K562 (cell line): ENCODE measurements around the gene TGM5. TPM values are rescaled to one million over a fixed set of nuclear protein-coding genes. Genes with fewer than 3 reads are reported as not detected.

Experiments
- CTCF ChIP-seq, 3 experiments: IDR thresholded peaks in 2 of 3; conservative IDR thresholded peaks in 1 of 3; 2 replicates each; pipeline ENCODE4 v1.5.1; 2011 to 2012; ENCODE audit warnings: low read length in 3 of 3, mild to moderate bottlenecking in 3 of 3, control low read depth in 2 of 3, improper control_type of control experiment in 1 of 3, inconsistent platforms in 1 of 3, low read depth in 1 of 3, mixed read lengths in 1 of 3, moderate library complexity in 1 of 3; ENCODE audit not compliant: insufficient read depth in 2 of 3
- MEF2A ChIP-seq: IDR thresholded peaks from 2 replicates; pipeline ENCODE4 v1.6.1; 2011; ENCODE audit warnings: low read depth, mild to moderate bottlenecking, low read length, moderate library complexity; ENCODE audit not compliant: control insufficient read depth
- SMC3 ChIP-seq: conservative IDR thresholded peaks from 2 replicates; pipeline ENCODE4 v1.6.1; 2011; ENCODE audit warnings: low read depth, low read length, improper control_type of control experiment; ENCODE audit not compliant: insufficient read depth
- SREBF1 ChIP-seq: fragments of 150-350 bp; IDR thresholded peaks from 2 replicates; pipeline ENCODE4 v1.6.1; 2014; ENCODE audit warnings: antibody characterized with exemption, low read depth, low read length, borderline replicate concordance
- SRSF3 ChIP-seq: fragments of 200-400 bp; formaldehyde crosslinking; IDR thresholded peaks from 2 replicates; pipeline ENCODE4 v1.6.1; 2016; ENCODE audit warnings: mild to moderate bottlenecking, low read length, moderate library complexity; ENCODE audit not compliant: insufficient read depth
- TAF7 ChIP-seq: fragments of 450-650 bp; IDR thresholded peaks from 2 replicates; pipeline ENCODE4 v1.6.1; 2016; ENCODE audit warnings: missing genetic modification characterization, missing compliant biosample characterization
- ZNF41 ChIP-seq: fragments of 250-450 bp; sonication (Bioruptor Pico); conservative IDR thresholded peaks from 2 replicates; pipeline ENCODE4 v1.4.0; 2020; ENCODE audit warnings: mild to moderate bottlenecking
- polyA plus RNA-seq, 8 experiments: library from polyadenylated mRNA; depleted of rRNA in 4 of 8; stranded (reverse) in 5 of 8; unstranded in 3 of 8; fragments of >200 nt; fragmentation: Nextera tagmentation in 2 of 8; fragmentation: Illumina TruSeq in 1 of 8; extraction: Ambion mirVana in 2 of 8; extraction: Trizol in 1 of 8; gene quantifications; 2 replicates each; pipeline versions ENCODE4 v1.2.1 to v1.2.3, GENCODE V29; 2011 to 2014; ENCODE audit warnings: inconsistent platforms in 1 of 8, missing spikeins in 1 of 8
- total RNA-seq, 7 experiments: library from RNA; depleted of rRNA in 6 of 7; stranded (reverse); fragments of >200 nt in 6 of 7; fragmentation: Illumina TruSeq in 2 of 7; extraction: Trizol in 2 of 7; gene quantifications; 2 replicates each; pipeline versions ENCODE4 v1.2.1 to v1.2.3, GENCODE V29; 2011 to 2021; ENCODE audit warnings: low replicate concordance in 1 of 7
- TF ChIP-seq, protein P1 (sequence below), 2 experiments: fragments of 450-650 bp; formaldehyde crosslinking in 1 of 2; IDR thresholded peaks; 2 replicates each; pipeline versions ENCODE4 v1.4.0 to v1.6.1; 2014 to 2020; ENCODE audit warnings: mild to moderate bottlenecking in 2 of 2, borderline replicate concordance in 1 of 2, low read depth in 1 of 2
- TF ChIP-seq, protein P2 (sequence below): fragments of 250-450 bp; sonication (Bioruptor Pico); IDR thresholded peaks from 2 replicates; pipeline ENCODE4 v1.4.0; 2020; ENCODE audit warnings: mild to moderate bottlenecking, moderate library complexity, borderline replicate concordance

TGM5 gene
- total and polyA plus RNA-seq, 9 of the 15 experiments (the other 6 are each of a cell fraction or from before 2014, with no cell fraction given), result 0.03 to 0.10 (median 0.07) TPM; not detected in 6

GRCh38 chr15:43187544-43188155 lies 79.1 kb downstream of the TGM5 start (continued):
- no peak for TF ChIP-seq ZNF41 (CRISPR knock-in tag)
- peak; percentile 52 to 82 (median 58); a peak in 5 of 6 replicates for TF ChIP-seq CTCF (IDR thresholded peaks at IDR 0.05 in 2 of 3, conservative IDR thresholded peaks at IDR 0.05 in 1 of 3; ENCODE audit: insufficient read depth in 2 of 3, low read depth in 1 of 3, low read length in 3 of 3)
- TF ChIP-seq, protein P1, sequence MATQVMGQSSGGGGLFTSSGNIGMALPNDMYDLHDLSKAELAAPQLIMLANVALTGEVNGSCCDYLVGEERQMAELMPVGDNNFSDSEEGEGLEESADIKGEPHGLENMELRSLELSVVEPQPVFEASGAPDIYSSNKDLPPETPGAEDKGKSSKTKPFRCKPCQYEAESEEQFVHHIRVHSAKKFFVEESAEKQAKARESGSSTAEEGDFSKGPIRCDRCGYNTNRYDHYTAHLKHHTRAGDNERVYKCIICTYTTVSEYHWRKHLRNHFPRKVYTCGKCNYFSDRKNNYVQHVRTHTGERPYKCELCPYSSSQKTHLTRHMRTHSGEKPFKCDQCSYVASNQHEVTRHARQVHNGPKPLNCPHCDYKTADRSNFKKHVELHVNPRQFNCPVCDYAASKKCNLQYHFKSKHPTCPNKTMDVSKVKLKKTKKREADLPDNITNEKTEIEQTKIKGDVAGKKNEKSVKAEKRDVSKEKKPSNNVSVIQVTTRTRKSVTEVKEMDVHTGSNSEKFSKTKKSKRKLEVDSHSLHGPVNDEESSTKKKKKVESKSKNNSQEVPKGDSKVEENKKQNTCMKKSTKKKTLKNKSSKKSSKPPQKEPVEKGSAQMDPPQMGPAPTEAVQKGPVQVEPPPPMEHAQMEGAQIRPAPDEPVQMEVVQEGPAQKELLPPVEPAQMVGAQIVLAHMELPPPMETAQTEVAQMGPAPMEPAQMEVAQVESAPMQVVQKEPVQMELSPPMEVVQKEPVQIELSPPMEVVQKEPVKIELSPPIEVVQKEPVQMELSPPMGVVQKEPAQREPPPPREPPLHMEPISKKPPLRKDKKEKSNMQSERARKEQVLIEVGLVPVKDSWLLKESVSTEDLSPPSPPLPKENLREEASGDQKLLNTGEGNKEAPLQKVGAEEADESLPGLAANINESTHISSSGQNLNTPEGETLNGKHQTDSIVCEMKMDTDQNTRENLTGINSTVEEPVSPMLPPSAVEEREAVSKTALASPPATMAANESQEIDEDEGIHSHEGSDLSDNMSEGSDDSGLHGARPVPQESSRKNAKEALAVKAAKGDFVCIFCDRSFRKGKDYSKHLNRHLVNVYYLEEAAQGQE (IDR thresholded peaks at IDR 0.05; ENCODE audit: borderline replicate concordance), result peak; percentile 36; the same call in 1 of the 2 replicates
- TF ChIP-seq, protein P1 (CRISPR knock-in tag; IDR thresholded peaks at IDR 0.05; ENCODE audit: low read depth), result no peak
- TF ChIP-seq TAF7 (tag), result no peak
- TF ChIP-seq, protein P2, sequence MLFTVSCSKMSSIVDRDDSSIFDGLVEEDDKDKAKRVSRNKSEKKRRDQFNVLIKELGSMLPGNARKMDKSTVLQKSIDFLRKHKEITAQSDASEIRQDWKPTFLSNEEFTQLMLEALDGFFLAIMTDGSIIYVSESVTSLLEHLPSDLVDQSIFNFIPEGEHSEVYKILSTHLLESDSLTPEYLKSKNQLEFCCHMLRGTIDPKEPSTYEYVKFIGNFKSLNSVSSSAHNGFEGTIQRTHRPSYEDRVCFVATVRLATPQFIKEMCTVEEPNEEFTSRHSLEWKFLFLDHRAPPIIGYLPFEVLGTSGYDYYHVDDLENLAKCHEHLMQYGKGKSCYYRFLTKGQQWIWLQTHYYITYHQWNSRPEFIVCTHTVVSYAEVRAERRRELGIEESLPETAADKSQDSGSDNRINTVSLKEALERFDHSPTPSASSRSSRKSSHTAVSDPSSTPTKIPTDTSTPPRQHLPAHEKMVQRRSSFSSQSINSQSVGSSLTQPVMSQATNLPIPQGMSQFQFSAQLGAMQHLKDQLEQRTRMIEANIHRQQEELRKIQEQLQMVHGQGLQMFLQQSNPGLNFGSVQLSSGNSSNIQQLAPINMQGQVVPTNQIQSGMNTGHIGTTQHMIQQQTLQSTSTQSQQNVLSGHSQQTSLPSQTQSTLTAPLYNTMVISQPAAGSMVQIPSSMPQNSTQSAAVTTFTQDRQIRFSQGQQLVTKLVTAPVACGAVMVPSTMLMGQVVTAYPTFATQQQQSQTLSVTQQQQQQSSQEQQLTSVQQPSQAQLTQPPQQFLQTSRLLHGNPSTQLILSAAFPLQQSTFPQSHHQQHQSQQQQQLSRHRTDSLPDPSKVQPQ (CRISPR knock-in tag), result no peak
- TF ChIP-seq SMC3, result peak; percentile 60
- TF ChIP-seq SRSF3, result no peak
- no peak for TF ChIP-seq SREBF1
- TF ChIP-seq MEF2A, result no peak
